GM19328 (cell line): ENCODE measurements around the gene PLEKHG1.

Experiments
- ATAC-seq: cut with Tn5 transposase; IDR thresholded peaks from one replicate; pipeline ENCODE4 v1.9.1; 2021; ENCODE audit warnings: mild to moderate bottlenecking, moderate library complexity; ENCODE audit not compliant: unreplicated experiment

The PLEKHG1 gene

GRCh38 chr6:150637266-150637665 lies 37.6 kb downstream of the PLEKHG1 start:
- no peak for ATAC-seq

- ATAC-seq, result no peak
These were observed 38.6 kb downstream of the PLEKHG1 start for GRCh38 chr6:150638267-150638666.

- ATAC-seq, result no peak
These were observed 39.1 kb downstream of the PLEKHG1 start for GRCh38 chr6:150638765-150639164.

GRCh38 chr6:150639823-150640331 lies 40.2 kb downstream of the PLEKHG1 start:
- ATAC-seq, result no peak

- no peak for ATAC-seq
These were observed 41.0 kb downstream of the PLEKHG1 start for GRCh38 chr6:150640556-150641209.

GRCh38 chr6:150641398-150642139 lies 41.9 kb downstream of the PLEKHG1 start:
- peak; percentile 45 for ATAC-seq

- no peak for ATAC-seq
These were observed 46.5 kb downstream of the PLEKHG1 start for GRCh38 chr6:150646228-150646627.

- ATAC-seq, result no peak
These were observed 47.4 kb downstream of the PLEKHG1 start for GRCh38 chr6:150647051-150647450.
